Stimulated activated CD4-positive, alpha-beta T cell treated with anti-CD3 and anti-CD28 coated beads, TNF-alpha, amount 100 ng/mL, for 48 hours (primary cell): ENCODE data around the gene RC3H2.
"Not testable (repeated sequence)": the region's sequence is repeated elsewhere in the genome, so short reads cannot be mapped to it uniquely, and the experiment has no call there.

Experiments used
- DNase-seq, 3 donors: peaks; one replicate each; pipeline ENCODE4 v3.0.0-alpha.2; 2020; ENCODE audit warnings: low read depth in 3 of 3

Gene RC3H2

DNA sequence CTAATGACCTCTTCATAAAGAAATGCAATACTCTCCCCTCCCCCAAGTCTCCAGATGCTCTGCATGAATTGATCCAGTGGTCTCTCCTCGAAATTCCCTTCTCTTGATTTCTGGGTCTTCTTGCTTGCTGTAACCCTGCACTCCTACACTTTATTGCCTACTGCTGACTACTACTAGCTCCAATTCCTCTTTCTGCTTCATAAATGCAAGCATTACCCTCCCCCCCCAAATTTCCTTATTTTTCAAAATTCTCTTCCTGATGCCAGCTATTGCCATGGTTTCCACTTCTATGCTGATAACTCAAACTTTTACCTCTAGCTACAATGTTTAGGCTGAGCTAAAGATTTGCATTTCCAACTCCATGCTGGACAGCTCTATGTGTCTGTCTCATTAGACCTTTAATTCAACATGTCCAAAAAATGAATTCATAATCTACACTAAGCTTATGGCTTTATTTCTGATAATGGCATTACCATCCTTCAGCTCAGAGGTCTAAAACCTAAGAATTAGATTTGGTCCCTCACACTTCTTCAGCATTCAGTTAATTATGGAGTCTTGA lies 24.7 kb upstream of the RC3H2 start:
- no peak for DNase-seq

GRCh38 chr9:122923947-122924346 lies 18.8 kb upstream of the RC3H2 start:
- DNase-seq, result no peak

DNA sequence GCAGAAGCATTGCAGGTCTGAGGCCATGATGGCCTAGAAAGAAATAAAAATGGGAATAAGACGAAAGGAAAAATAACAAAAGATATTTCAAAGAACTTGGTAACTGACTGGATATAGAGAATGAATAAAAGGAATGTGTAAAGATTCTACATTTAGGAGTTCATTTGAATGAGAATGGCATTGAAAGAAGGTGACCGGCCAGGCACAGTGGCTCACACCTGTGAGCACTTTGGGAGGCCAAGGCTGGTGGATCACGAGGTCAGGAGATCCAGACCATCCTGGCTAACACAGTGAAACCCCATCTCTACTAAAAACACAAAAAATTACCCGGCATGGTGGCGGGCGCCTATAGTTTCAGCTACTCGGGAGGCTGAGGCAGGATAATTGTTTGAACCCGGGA lies 17.6 kb upstream of the RC3H2 start:
- no peak for DNase-seq

DNA sequence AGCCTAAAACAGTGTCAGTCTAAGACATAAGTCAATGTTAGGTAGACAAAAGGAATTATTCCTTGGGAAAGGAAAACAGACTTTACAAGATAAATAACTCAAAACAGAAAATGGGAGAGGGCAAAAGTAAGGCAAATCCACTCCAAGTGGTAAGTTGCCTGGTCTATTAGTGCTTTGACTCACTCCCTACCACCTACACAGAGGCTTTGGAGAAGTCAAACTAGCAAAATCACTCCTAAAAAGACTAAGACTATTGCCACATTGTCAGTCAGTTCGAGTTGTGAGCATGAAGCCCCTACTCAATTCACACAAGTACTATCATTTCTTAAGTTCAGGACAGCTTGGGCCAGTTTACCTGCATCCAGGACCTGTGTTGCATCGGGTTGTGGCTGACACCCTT lies 13.2 kb upstream of the RC3H2 start:
- DNase-seq, result no peak

DNA sequence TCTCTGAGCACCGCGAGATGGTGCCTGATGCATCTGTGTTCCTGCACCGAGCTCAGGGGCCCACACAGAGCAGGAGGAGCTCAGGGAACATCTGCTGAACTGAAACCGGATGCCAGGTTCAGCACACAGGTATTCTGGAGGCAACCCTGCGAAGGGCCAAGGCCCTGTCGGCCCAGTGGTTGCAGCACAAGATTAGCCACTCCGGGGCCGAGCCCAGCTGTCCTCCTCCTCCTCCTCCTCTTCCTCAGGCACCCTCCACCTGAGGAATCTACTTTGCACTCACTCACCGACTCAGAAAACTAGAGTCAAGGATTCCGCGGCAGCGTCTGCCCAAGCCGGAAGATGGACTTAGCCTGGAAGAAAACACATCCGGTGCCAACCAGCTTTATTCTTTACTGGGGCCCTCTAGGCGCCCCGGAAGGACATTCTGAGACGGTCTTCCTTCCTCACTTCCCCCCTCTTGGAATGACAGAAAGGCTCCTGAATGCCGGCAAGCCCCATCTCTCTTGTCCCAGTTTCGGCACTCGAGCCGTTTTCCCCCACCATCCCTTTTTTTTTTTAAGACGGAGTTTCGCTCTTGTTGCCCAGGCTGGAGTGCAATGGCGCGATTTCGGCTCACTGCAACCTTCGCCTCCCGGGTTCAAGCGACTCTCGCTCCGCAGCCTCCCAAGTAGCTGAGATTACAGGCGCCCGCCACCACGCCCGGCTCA lies 8.0 kb upstream of the RC3H2 start, which contains the start of gene ZBTB6:
ZBTB6 (minus strand) TSS at position 360 of the 710 bp plus-strand sequence. CDS start 1,251 bp downstream, outside the sequence.
- DNase-seq, result peak; percentile 29 to 70 (median 51)

GRCh38 chr9:122912671-122912963 lies 7.5 kb upstream of the RC3H2 start:
- no peak for DNase-seq

- not testable (repeated sequence) for DNase-seq
Measured at GRCh38 chr9:122906122-122906521, 963 bp upstream of the RC3H2 start.

DNA sequence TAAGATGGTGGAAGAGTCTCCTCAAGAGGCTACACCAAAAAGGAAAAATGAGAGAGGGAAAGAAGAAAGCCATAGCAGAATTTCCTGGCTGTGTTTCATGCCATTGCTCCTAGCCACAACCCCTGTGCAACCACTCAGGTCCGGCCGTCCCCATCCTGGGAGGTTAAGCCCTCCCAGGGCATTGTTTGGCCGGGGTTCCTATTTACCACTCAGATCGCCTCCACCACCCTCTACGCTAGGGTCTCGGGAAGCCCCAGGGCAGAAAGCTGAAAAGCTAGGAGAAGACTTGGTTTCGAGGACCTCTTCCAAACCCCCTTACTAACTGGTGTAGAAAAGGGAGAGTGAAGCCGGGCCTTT lies 715 bp downstream of the RC3H2 start:
- peak in 1 of 3 donors; percentile 12 for DNase-seq

- no peak for DNase-seq
Measured at GRCh38 chr9:122900791-122901190, 4.4 kb downstream of the RC3H2 start.

GRCh38 chr9:122897969-122898368 lies 7.2 kb downstream of the RC3H2 start:
- no peak for DNase-seq

DNA sequence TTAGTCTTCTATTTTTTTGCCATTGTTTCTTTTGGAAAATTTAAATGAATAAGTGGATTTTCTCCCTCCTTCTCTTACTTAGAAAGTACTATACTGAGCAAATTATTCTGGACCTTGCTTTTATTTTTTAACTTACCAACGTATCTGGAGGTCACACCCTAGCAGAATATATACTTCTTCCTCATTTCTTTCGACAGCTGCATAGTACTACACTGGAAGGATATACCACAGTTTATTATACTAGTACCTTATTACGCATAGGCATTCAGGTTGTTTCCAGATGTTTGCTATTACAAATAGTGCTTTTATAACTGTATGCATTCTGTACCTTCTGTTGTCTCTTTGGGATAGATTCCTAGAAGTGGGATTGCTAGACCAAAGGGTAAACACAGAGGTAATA lies 16.7 kb downstream of the RC3H2 start:
- DNase-seq, result no peak

DNA sequence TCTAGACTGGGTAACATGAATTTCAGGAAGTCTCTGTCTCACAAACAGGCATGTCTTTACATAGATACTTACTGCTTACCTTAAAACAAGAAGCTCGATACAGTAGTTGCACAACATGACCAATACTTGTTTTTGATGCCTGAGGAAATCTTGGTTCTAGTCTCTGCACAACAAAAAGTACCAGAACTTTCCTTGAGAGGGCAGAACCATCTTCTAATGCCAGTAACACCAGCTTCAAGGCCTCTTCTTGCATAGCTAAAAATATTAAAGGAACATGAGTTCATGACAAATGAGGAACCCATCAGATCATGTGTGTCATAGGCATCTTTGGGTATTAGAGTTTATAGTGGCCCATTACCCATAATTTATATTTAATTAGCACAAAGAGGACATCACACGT lies 22.0 kb downstream of the RC3H2 start:
- no peak for DNase-seq

DNA sequence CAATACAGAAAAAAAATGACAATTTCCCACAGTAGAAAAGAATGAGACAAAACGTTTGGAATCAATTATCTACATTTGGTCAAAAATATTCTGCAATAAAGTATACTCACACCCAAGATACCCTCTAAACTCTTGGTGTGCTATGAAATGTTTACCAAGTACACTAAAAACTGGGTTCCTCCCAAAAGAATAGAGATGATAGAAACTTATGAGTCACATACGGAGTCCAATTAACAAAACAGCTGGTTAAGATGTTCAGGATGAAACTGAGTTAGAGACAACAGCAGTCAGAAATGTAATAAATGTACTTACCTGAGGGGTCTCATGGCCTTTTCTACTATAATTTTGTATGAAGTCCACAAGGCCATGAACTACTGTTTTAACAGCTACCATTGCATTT lies 25.7 kb downstream of the RC3H2 start:
- DNase-seq, result no peak

DNA sequence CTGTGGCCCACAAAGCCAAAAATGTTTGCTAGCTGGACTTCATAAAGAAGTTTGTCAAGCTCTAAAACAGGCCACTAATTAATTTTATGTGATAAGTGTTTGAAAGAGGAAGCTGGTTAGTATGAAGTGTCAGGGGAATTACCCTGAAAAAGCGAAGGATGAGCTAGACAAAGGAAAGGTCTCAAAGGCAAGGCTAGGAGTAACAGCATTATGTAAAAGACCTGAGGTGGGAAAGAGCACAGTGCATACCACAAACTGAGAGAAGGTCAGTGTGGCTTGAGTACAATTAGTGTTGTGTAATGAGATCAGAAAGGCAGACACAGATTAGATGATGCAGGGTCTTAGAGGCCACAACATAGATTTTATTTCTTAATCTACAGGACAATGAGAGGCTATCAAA lies 29.6 kb downstream of the RC3H2 start:
- DNase-seq, result no peak

DNA sequence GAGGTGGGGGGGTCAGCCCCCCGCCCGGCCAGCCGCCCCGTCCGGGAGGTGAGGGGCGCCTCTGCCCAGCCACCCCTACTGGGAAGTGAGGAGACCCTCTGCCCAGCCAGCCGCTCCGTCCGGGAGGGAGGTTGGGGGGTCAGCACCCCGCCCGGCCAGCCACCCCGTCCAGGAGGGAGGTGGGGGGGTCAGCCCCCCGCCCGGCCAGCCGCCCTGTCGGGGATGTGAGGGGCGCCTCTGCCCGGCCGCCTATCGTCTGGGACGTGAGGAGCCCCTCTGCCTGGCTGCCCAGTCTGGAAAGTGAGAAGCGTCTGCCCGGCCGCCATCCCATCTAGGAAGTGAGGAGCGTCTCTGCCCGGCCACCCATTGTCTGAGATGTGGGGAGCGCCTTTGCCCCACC lies 37.9 kb downstream of the RC3H2 start:
- not testable (repeated sequence) for DNase-seq

DNA sequence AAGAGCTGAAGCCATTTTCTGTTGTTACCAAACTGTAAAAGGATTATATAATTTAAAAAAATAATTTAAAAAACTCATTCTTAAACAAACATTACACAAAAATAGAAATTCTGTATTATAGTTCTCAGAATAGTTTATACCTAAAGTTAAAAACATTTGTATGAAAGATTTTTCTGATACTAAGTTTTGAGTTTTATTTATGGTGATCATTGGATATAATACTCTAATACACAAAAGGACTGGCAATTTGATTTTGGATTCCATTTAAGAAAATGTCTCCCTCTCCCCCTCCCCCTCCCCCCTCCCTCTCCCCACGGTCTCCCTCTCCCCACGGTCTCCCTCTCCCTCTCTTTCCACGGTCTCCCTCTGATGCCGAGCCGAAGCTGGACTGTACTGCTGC lies 39.1 kb downstream of the RC3H2 start:
- no peak for DNase-seq

- DNase-seq, result no peak
Measured at GRCh38 chr9:122865300-122865699, 39.9 kb downstream of the RC3H2 start.

DNA sequence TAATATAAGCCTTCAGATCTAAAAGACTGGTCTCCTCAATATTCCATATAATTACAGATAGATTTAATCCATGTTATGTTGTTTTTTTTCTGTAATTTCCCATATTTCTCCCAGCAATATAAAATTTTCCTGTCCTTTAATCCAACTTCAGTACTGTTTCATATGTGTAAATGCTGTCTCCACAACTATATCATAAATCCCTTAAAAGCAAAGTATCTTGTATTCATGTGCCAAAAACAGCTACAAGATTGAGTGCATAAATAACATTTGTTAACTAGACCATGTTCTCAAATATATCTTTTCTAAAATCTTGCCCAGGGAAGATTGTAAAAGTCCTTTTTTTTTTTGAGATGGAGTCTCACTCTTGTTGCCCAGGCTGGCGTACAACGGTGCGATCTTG lies 41.8 kb downstream of the RC3H2 start:
- DNase-seq, result no peak

GRCh38 chr9:122860319-122861142 lies 44.6 kb downstream of the RC3H2 start:
- no peak for DNase-seq

DNA sequence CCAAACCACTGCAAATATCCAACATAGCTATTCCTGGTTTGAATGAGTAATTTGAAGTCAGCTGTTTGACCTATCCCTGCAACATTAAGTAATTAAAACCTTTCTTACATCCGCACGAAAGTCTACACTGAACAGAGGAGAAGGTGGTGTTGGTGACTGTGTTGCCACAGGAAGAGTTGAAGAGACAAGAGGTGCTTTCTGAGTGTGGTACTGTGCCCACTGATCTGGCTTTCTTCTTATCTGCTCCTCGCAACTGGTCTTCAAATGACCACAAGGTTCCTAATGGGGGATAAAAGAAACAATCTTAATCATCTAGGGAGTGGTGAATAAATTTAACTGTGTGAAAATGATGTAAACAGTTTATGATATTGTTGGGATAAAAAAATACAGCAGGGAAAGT lies 47.3 kb downstream of the RC3H2 start:
- no peak for DNase-seq

- DNase-seq, result not testable (repeated sequence)
Measured at GRCh38 chr9:122852085-122852786, 52.9 kb downstream of the RC3H2 start.

DNA sequence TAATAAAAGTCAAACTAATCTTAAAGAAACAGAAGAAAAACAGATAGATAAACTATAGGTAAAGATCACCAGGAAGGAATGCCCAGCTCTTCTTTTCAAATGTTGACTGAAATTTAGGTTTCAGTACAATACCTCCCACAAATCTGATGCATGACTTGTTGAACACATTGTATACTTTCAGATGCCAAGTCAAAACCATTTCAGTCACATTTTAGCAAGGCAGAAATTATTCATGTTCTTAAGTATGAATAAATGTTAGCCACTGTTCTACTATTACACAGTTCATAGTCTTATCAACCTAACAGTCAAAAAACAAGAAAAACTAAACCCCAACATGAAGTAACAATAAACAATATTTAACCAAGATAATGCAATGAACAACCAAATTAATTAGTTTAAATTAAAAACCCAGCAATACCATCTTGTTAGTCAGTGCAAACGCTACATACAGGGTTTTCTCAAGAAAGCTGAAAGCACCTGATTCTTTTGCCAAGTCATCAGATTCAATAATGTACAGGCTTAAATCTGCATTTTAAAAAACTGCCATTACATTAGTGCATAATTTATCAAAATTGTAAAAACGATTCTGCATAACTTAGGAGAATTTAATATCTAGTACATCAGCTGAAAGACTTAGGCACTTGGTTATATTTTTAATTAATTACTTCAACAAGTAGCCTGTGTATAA lies 56.8 kb downstream of the RC3H2 start:
- no peak for DNase-seq
